ENCODE measurements around the gene RPL11.
"Not testable (repeated sequence)": the region's sequence is repeated elsewhere in the genome, so short reads cannot be mapped to it uniquely, and the experiment has no call there.

RPL11 gene

GRCh38 chr1:23722652-23723051 lies 31.0 kb downstream of the RPL11 start:
- H3K36me3 ChIP-seq (ENCODE audit: control insufficient read depth in 4 of 4, insufficient read depth in 4 of 4, low read length in 3 of 4), result peaks cover 0 to 4% (median under 1%) of the 10 kb centered on the region in 4 experiments
- H3K9me3 ChIP-seq (ENCODE audit: control extremely low read depth in 1 of 5, control insufficient read depth in 4 of 5, insufficient read depth in 2 of 5, low read depth in 1 of 5, low read length in 4 of 5), result no peaks in the 10 kb centered on the region
- POLR2A ChIA-PET, result interaction anchor here (0.7 kb wide), 1 partner anchor 591 kb away, joined by 3 read pairs; no protein-coding TSS in a partner anchor
- no peak overlapping the region for H3K27ac ChIP-seq (ENCODE audit: insufficient read depth in 1 of 2, low read depth in 1 of 2, low read length in 2 of 2, poor library complexity in 1 of 2, severe bottlenecking in 2 of 2)
- WGBS (ENCODE audit: insufficient coverage), result 100% methylated on average over 3 of the region's 3 CpGs
- DNase-seq, result no peak
- no peak overlapping the region for H3K4me3 ChIP-seq (ENCODE audit: control insufficient read depth in 1 of 7, extremely low read depth in 1 of 7, insufficient read depth in 4 of 7, low read depth in 2 of 7, low read length in 6 of 7)
- CTCF ChIA-PET, result interaction anchor here (1.5 to 1.7 kb wide), 2 partner anchors 9 kb away, joined by 3 to 4 read pairs; no protein-coding TSS in a partner anchor
- H3K4me1 ChIP-seq (ENCODE audit: control extremely low read depth in 1 of 4, control insufficient read depth in 4 of 4, insufficient read depth in 4 of 4, low read length in 3 of 4), result no peaks in the 10 kb centered on the region
- no peaks in the 10 kb centered on the region for H3K27me3 ChIP-seq (replicated peaks in 2 of 5; ENCODE audit: control insufficient read depth in 4 of 5, insufficient read depth in 5 of 5, low read length in 4 of 5)

- WGBS (ENCODE audit: insufficient coverage), result 100% methylated on average over 1 of the region's 2 CpGs
- no peak for DNase-seq
- H3K4me1 ChIP-seq (ENCODE audit: control extremely low read depth in 1 of 4, control insufficient read depth in 4 of 4, insufficient read depth in 4 of 4, low read length in 3 of 4), result no peaks in the 10 kb centered on the region
- ChIA-PET CTCF (no interaction called here), POLR2A (interaction anchor here (0.6 kb wide), 1 partner anchor 11 kb away, joined by 3 read pairs; no protein-coding TSS in a partner anchor)
- H3K27ac ChIP-seq (ENCODE audit: insufficient read depth in 1 of 2, low read depth in 1 of 2, low read length in 2 of 2, poor library complexity in 1 of 2, severe bottlenecking in 2 of 2), result no peak overlapping the region
- no peak overlapping the region for H3K4me3 ChIP-seq (ENCODE audit: control insufficient read depth in 1 of 7, extremely low read depth in 1 of 7, insufficient read depth in 4 of 7, low read depth in 2 of 7, low read length in 6 of 7)
- no peaks in the 10 kb centered on the region for H3K27me3 ChIP-seq (replicated peaks in 2 of 5; ENCODE audit: control insufficient read depth in 4 of 5, insufficient read depth in 5 of 5, low read length in 4 of 5)
- H3K9me3 ChIP-seq (ENCODE audit: control extremely low read depth in 1 of 5, control insufficient read depth in 4 of 5, insufficient read depth in 2 of 5, low read depth in 1 of 5, low read length in 4 of 5), result no peaks in the 10 kb centered on the region
- no peaks in the 10 kb centered on the region for H3K36me3 ChIP-seq (ENCODE audit: control insufficient read depth in 4 of 4, insufficient read depth in 4 of 4, low read length in 3 of 4)
Measured at GRCh38 chr1:23726686-23727085, 35.1 kb downstream of the RPL11 start.

GRCh38 chr1:23727362-23727811 lies 35.8 kb downstream of the RPL11 start:
- ChIA-PET POLR2A (interaction anchor here (0.6 kb wide), 1 partner anchor 12 kb away, joined by 3 read pairs; no protein-coding TSS in a partner anchor), CTCF (interaction anchor here (1.3 kb wide), 1 partner anchor 22 kb away, joined by 3 read pairs; no protein-coding TSS in a partner anchor)
- DNase-seq, result no peak
- Histone ChIP-seq H3K27ac (ENCODE audit: insufficient read depth in 1 of 2, low read depth in 1 of 2, low read length in 2 of 2, poor library complexity in 1 of 2, severe bottlenecking in 2 of 2) (no peak overlapping the region), H3K9me3 (ENCODE audit: control extremely low read depth in 1 of 5, control insufficient read depth in 4 of 5, insufficient read depth in 2 of 5, low read depth in 1 of 5, low read length in 4 of 5) (no peaks in the 10 kb centered on the region), H3K4me3 (ENCODE audit: control insufficient read depth in 1 of 7, extremely low read depth in 1 of 7, insufficient read depth in 4 of 7, low read depth in 2 of 7, low read length in 6 of 7) (no peak overlapping the region), H3K36me3 (ENCODE audit: control insufficient read depth in 4 of 4, insufficient read depth in 4 of 4, low read length in 3 of 4) (no peaks in the 10 kb centered on the region), H3K4me1 (ENCODE audit: control extremely low read depth in 1 of 4, control insufficient read depth in 4 of 4, insufficient read depth in 4 of 4, low read length in 3 of 4) (no peaks in the 10 kb centered on the region), H3K27me3 (replicated peaks in 2 of 5; ENCODE audit: control insufficient read depth in 4 of 5, insufficient read depth in 5 of 5, low read length in 4 of 5) (no peaks in the 10 kb centered on the region)
- WGBS (ENCODE audit: insufficient coverage), result 99% methylated on average over 9 of the region's 9 CpGs

GRCh38 chr1:23732363-23733224 lies 41.0 kb downstream of the RPL11 start:
- H3K27ac ChIP-seq (ENCODE audit: insufficient read depth in 1 of 2, low read depth in 1 of 2, low read length in 2 of 2, poor library complexity in 1 of 2, severe bottlenecking in 2 of 2), result no peak overlapping the region
- H3K4me1 ChIP-seq (ENCODE audit: control extremely low read depth in 1 of 4, control insufficient read depth in 4 of 4, insufficient read depth in 4 of 4, low read length in 3 of 4), result no peaks in the 10 kb centered on the region
- H3K4me3 ChIP-seq (ENCODE audit: control insufficient read depth in 1 of 7, extremely low read depth in 1 of 7, insufficient read depth in 4 of 7, low read depth in 2 of 7, low read length in 6 of 7), result no peak overlapping the region
- no peaks in the 10 kb centered on the region for H3K36me3 ChIP-seq (ENCODE audit: control insufficient read depth in 4 of 4, insufficient read depth in 4 of 4, low read length in 3 of 4)
- no peak for DNase-seq
- no peaks in the 10 kb centered on the region for H3K27me3 ChIP-seq (replicated peaks in 2 of 5; ENCODE audit: control insufficient read depth in 4 of 5, insufficient read depth in 5 of 5, low read length in 4 of 5)
- 88% methylated on average over 7 of the region's 10 CpGs for WGBS (ENCODE audit: insufficient coverage)
- ChIA-PET POLR2A (no interaction called here), CTCF (interaction anchor here (0.9 to 1.5 kb wide), 2 partner anchors 10 to 30 kb away, joined by 3 read pairs; no protein-coding TSS in a partner anchor)
- no peaks in the 10 kb centered on the region for H3K9me3 ChIP-seq (ENCODE audit: control extremely low read depth in 1 of 5, control insufficient read depth in 4 of 5, insufficient read depth in 2 of 5, low read depth in 1 of 5, low read length in 4 of 5)

GRCh38 chr1:23733281-23733680 lies 41.7 kb downstream of the RPL11 start:
- H3K27ac ChIP-seq (ENCODE audit: insufficient read depth in 1 of 2, low read depth in 1 of 2, low read length in 2 of 2, poor library complexity in 1 of 2, severe bottlenecking in 2 of 2); H3K36me3 ChIP-seq (ENCODE audit: control insufficient read depth in 4 of 4, insufficient read depth in 4 of 4, low read length in 3 of 4); H3K9me3 ChIP-seq (ENCODE audit: control extremely low read depth in 1 of 5, control insufficient read depth in 4 of 5, insufficient read depth in 2 of 5, low read depth in 1 of 5, low read length in 4 of 5); H3K4me3 ChIP-seq (ENCODE audit: control insufficient read depth in 1 of 7, extremely low read depth in 1 of 7, insufficient read depth in 4 of 7, low read depth in 2 of 7, low read length in 6 of 7); H3K27me3 ChIP-seq (replicated peaks in 2 of 5; ENCODE audit: control insufficient read depth in 4 of 5, insufficient read depth in 5 of 5, low read length in 4 of 5); H3K4me1 ChIP-seq (ENCODE audit: control extremely low read depth in 1 of 4, control insufficient read depth in 4 of 4, insufficient read depth in 4 of 4, low read length in 3 of 4); POLR2A ChIA-PET; DNase-seq; CTCF ChIA-PET: not testable (repeated sequence)
- 100% methylated on average over 3 of the region's 5 CpGs for WGBS (ENCODE audit: insufficient coverage)

GRCh38 chr1:23736437-23737134 lies 45.0 kb downstream of the RPL11 start:
- Histone ChIP-seq H3K4me3 (ENCODE audit: control insufficient read depth in 1 of 7, extremely low read depth in 1 of 7, insufficient read depth in 4 of 7, low read depth in 2 of 7, low read length in 6 of 7) (no peak overlapping the region), H3K9me3 (ENCODE audit: control extremely low read depth in 1 of 5, control insufficient read depth in 4 of 5, insufficient read depth in 2 of 5, low read depth in 1 of 5, low read length in 4 of 5) (no peaks in the 10 kb centered on the region), H3K27ac (ENCODE audit: insufficient read depth in 1 of 2, low read depth in 1 of 2, low read length in 2 of 2, poor library complexity in 1 of 2, severe bottlenecking in 2 of 2) (no peak overlapping the region), H3K4me1 (ENCODE audit: control extremely low read depth in 1 of 4, control insufficient read depth in 4 of 4, insufficient read depth in 4 of 4, low read length in 3 of 4) (no peaks in the 10 kb centered on the region), H3K36me3 (ENCODE audit: control insufficient read depth in 4 of 4, insufficient read depth in 4 of 4, low read length in 3 of 4) (no peaks in the 10 kb centered on the region), H3K27me3 (replicated peaks in 2 of 5; ENCODE audit: control insufficient read depth in 4 of 5, insufficient read depth in 5 of 5, low read length in 4 of 5) (no peaks in the 10 kb centered on the region)
- no peak for DNase-seq
- WGBS (ENCODE audit: insufficient coverage), result 96% methylated on average over 7 of the region's 7 CpGs
- ChIA-PET POLR2A (no interaction called here), CTCF (interaction anchor here (0.6 kb wide), 1 partner anchor 1273 kb away, joined by 4 read pairs; no protein-coding TSS in a partner anchor)
